ENCODE results near the gene PLA2G5.

The PLA2G5 gene

GRCh38 chr1:20117236-20117635 is 47.2 kb downstream of the PLA2G5 start:
- TF ChIP-seq ZFX (IDR thresholded peaks at IDR 0.05) = no peak
- no peak for TF ChIP-seq CTCF (conservative IDR thresholded peaks at IDR 0.05)
- no peak overlapping the region for H3K27ac ChIP-seq

- no peak within 1 kb of the TSS for H3K27ac ChIP-seq
- no peak for TF ChIP-seq CTCF (conservative IDR thresholded peaks at IDR 0.05)
- no peak for TF ChIP-seq ZFX (IDR thresholded peaks at IDR 0.05)
Observed at GRCh38 chr1:20119347-20119746, 49.4 kb downstream of the PLA2G5 start, which contains the start of gene PLA2G2D. TSS of gene PLA2G2D (minus strand) at chr1:20119536. CDS start at chr1:20119498, 38 bp downstream.

GRCh38 chr1:20120796-20121195 is 50.8 kb downstream of the PLA2G5 start:
- no peak overlapping the region for H3K27ac ChIP-seq

GRCh38 chr1:20123722-20124455 is 53.9 kb downstream of the PLA2G5 start:
- H3K27ac ChIP-seq = no peak overlapping the region
- TF ChIP-seq ZFX (IDR thresholded peaks at IDR 0.05) = no peak
- no peak for TF ChIP-seq CTCF (conservative IDR thresholded peaks at IDR 0.05)

More at GRCh38 chr1:20120796-20121195, 50.8 kb downstream of the PLA2G5 start:
- no peak for TF ChIP-seq ZFX (IDR thresholded peaks at IDR 0.05)
- TF ChIP-seq CTCF (conservative IDR thresholded peaks at IDR 0.05) = no peak

GRCh38 chr1:20124456-20125057 is 54.6 kb downstream of the PLA2G5 start:
- no peak for TF ChIP-seq CTCF (conservative IDR thresholded peaks at IDR 0.05)
- no peak for TF ChIP-seq ZFX (IDR thresholded peaks at IDR 0.05)

GRCh38 chr1:20125100-20125499 is 55.1 kb downstream of the PLA2G5 start:
- H3K27ac ChIP-seq = no peak overlapping the region
- TF ChIP-seq ZFX (IDR thresholded peaks at IDR 0.05) = no peak
- no peak for TF ChIP-seq CTCF (conservative IDR thresholded peaks at IDR 0.05)

More at GRCh38 chr1:20124456-20125057, 54.6 kb downstream of the PLA2G5 start:
- no peak overlapping the region for H3K27ac ChIP-seq

GRCh38 chr1:20126041-20126805 is 56.2 kb downstream of the PLA2G5 start:
- TF ChIP-seq ZFX (IDR thresholded peaks at IDR 0.05) = no peak
- H3K27ac ChIP-seq = no peak overlapping the region
